LNCAP (cell line): ENCODE data around the gene GAPDHS.

ENCODE experiments used
- TF ChIP-seq, protein P1 (sequence below): fragments of 450-650 bp; IDR thresholded peaks from 2 replicates; pipeline ENCODE4 v1.5.1; 2017; ENCODE audit warnings: mild to moderate bottlenecking

GAPDHS gene

DNA sequence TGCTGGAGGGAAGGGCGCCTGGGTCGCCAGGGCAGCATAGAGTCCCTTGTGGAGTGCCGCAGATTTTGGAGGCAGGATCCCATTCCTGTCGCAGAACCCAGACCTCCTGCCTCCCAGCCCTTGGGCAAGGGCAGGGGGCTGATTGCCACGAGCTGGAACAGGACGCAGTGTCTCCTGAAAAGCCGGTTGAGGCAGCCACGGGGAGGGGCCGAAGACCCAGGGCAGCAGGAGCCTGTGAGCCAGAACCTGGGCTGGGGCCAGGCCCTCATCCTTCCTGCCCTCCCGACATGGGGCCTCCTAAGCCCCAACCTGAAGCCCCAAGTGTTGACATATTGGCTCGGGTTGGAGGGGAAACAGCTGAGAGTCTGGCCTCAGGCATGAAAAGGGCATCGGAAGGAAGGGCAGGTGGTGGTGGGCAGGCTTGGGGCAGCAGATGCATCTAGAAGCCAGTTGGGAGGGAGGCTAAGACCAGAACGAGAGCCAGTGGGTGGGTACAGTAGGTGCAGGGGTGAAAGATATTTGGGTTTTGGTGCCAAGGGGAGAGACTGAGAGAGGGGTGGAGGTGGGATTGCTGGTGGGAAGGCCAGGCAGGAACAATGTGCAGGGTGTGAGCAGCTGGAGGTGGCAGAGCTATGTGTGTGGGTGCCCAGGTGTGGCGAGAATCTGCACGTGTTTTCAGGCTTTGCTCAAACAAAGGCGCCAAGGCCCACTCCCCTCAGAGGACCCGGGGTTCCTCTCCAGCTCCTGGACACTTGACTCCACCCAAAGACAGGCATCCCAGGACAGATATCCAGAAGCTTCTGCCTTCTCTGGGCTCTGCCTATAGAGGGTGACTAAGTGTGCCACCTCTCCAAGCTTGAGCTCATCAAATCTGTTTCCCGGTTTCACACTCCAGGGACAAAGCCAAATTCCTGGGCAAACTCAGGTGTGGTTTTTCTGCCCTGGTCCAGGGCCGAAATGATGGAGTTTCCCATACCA, 3.7 kb upstream of the GAPDHS start:
- TF ChIP-seq, protein P1, sequence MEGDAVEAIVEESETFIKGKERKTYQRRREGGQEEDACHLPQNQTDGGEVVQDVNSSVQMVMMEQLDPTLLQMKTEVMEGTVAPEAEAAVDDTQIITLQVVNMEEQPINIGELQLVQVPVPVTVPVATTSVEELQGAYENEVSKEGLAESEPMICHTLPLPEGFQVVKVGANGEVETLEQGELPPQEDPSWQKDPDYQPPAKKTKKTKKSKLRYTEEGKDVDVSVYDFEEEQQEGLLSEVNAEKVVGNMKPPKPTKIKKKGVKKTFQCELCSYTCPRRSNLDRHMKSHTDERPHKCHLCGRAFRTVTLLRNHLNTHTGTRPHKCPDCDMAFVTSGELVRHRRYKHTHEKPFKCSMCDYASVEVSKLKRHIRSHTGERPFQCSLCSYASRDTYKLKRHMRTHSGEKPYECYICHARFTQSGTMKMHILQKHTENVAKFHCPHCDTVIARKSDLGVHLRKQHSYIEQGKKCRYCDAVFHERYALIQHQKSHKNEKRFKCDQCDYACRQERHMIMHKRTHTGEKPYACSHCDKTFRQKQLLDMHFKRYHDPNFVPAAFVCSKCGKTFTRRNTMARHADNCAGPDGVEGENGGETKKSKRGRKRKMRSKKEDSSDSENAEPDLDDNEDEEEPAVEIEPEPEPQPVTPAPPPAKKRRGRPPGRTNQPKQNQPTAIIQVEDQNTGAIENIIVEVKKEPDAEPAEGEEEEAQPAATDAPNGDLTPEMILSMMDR = no peak

DNA sequence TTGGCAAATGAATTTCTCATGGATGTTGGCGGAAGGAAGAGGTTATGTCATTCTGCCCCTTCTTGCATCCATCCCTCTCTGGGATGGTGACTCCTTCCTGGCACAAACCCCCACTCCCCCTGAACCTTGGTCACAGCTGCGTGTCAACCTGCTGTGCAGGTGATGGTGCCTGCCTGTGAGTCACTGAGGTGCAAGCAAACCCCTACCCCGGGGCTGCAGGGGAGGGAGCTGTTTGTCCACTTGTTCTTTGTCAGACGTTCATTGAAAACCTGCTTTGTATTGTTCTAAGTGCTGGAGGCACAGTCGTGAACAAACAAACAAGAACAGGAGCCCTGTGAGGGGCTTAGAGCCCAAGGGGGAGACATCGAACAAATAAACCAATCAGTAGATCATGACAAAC, 2.0 kb upstream of the GAPDHS start:
- TF ChIP-seq, protein P1 = no peak

DNA sequence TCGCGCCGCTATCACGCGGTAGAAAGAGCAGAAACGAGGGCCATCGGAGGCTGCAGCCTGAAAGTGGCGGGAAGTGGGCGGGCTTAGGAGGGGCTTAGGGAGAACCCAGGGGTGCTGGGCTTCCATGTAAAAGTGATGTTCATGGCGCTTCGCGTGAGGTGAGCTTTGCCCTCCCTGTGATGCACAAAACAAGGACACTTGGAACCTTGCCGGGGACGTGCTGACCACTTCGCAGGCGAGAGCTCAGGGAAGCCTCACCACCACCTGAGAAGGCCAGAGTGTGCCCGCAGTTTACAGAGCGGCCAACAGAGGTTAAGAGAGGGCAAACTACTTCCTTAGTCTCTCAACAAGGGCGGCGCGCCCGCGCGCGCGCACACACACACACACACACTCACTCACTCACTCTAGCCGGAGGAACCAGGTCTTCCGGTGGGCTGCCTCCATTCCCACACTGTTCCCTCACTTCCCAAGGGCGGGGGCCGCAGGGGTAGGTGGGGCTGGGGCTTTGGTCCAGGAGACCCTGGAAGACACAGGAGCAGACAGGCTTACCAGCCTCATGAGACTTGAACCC, 651 bp downstream of the GAPDHS start:
- TF ChIP-seq, protein P1 = no peak

DNA sequence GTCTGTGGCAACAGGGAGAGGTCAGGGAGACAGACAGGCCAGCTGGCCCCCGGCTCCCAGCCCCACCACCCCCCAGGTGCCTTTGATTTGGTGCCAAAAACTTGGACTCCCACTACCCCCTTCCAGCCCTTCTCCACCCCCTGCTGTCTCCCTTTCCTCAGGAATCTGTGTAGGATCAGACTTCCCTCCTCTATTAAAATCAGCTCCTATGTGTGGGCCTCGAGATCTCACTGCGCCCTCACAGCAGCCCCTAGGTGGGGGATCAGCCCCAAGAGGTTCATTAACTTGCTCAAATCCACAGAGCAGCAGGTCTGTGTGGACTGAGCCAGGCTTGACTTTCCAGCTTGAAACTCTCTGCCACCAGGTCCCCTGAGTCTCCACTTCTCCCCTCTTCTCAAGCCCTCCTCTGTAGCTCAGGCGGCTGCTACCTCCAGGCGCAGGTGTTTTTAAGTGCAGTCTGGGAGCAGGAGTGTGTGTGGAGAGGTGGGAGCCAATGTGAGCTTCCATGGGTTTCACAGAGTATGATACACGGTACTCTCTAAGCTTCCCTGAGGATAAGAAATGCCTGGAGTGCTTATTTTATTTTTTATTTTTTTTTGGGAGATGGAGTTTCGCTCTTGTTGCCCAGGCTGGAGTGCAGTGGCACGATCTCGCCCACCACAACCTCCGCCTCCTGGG, 1.7 kb downstream of the GAPDHS start:
- TF ChIP-seq, protein P1 = no peak

DNA sequence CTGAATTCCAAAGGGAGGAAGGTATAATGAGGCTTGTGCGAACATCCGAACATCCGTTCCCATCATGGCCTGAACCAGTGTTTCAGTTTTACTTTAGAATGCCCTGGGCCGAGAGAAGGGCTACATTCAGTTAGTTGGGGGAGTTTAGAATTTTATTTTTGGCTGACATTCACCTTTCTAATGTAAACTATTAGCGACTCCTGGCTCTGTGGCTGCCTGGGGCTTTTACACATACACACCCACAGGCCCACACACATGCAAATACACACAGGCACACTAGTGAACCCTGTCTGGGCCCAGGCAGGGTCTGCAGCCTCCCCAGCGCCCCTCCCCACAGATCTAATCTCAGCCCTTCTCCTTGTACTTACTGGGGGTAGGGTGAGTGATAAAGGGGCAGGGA, 6.1 kb downstream of the GAPDHS start:
- TF ChIP-seq, protein P1 = no peak

DNA sequence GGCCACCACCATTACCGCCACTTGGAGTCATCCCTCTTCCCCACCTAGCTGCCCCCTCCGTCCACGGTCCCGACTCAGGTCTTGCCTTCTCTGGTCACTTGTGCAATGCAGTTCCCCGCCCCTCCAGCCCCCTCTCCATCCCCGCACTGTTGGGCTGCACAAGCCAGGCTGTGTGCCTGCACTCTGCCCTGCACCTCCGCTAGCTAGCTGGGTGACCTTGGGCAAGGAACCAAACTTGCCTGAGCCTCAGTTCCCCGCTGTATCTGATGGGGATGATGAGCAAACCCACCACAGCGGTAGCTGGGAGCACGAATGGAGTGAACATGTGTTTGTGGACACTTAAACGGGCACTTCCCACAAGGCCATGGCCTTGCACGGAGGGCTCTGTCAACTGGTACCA, 6.6 kb downstream of the GAPDHS start:
- TF ChIP-seq, protein P1 = no peak

DNA sequence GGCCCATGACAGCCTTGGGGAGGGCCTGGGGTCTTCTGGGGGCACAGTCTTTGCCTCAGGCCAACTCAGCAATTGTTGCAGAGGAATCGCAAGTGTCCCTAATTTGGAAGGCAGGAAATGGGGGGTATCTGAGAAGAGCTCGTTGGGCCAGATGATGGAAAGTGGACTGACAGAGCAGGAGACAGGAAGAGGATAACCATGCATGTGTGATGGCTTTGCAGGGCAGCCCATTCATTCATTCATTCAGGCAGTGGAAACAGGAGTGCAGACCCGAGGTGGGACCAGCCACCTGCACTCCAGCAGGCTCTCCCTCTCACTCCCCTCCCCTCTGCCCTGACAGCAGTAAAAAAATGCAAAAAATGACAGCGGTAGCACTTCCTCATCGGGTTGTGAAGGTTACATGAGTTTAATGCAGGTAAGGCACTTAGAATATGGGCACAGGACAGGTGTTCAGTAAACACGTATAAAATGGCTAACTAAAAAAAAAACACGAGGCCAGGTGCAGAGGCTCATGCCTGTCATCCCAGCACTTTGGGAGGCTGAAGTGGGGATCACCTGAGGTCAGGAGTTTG, 7.2 kb downstream of the GAPDHS start:
- TF ChIP-seq, protein P1 = no peak
